HUES48 (cell line): ENCODE measurements around the gene ITGA7.

Source experiments
- H3K27ac ChIP-seq: one replicate; pipeline ENCODE4 v1.7.0; 2013; ENCODE audit warnings: low read depth, low read length, inconsistent platforms
- H3K27me3 ChIP-seq: 2 replicates; pipeline ENCODE4 v1.6.1; 2013; ENCODE audit warnings: mild to moderate bottlenecking, low read length; ENCODE audit not compliant: control insufficient read depth, insufficient read depth
- H3K36me3 ChIP-seq: 2 replicates; pipeline ENCODE4 v1.6.1; 2013; ENCODE audit warnings: low read length; ENCODE audit not compliant: control insufficient read depth, insufficient read depth
- H3K4me1 ChIP-seq: 2 replicates; pipeline ENCODE4 v1.6.1; 2013; ENCODE audit warnings: mild to moderate bottlenecking, low read length; ENCODE audit not compliant: control insufficient read depth, insufficient read depth
- H3K4me3 ChIP-seq: 2 replicates; pipeline ENCODE4 v1.5.1; 2013; ENCODE audit warnings: mild to moderate bottlenecking, low read depth, low read length
- H3K9ac ChIP-seq: 2 replicates; pipeline ENCODE4 v1.6.1; 2013; ENCODE audit warnings: mild to moderate bottlenecking, low read depth, low read length, moderate library complexity
- H3K9me3 ChIP-seq: 2 replicates; pipeline ENCODE4 v1.6.1; 2013; ENCODE audit warnings: low read length; ENCODE audit not compliant: control insufficient read depth, insufficient read depth

ITGA7 gene

DNA sequence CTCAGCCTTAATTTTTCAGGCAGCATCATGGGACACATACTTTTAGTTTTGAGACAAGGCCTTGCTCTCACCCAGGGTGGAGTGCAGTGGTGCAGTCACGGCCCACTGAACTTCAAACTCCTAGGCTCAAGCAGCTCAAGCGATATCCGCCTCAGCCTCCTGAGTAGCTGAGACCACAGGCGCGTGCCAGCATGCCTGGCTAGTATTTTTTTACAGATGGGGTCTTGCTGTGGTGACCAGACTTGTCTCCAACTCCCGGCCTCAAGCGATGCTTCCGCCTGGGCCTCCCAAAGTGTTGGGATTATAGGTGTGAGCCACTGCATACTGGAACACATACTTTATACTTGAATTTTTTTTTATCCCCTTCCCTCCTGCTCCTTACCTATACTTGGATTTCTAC, 15.2 kb upstream of the ITGA7 start:
- Histone ChIP-seq H3K36me3 (peaks cover 42% of the 10 kb centered on the region), H3K9ac (no peak overlapping the region), H3K27ac (no peak overlapping the region), H3K4me3 (no peak overlapping the region), H3K27me3 (no peaks in the 10 kb centered on the region), H3K4me1 (peaks cover 16% of the 10 kb centered on the region), H3K9me3 (no peaks in the 10 kb centered on the region)

DNA sequence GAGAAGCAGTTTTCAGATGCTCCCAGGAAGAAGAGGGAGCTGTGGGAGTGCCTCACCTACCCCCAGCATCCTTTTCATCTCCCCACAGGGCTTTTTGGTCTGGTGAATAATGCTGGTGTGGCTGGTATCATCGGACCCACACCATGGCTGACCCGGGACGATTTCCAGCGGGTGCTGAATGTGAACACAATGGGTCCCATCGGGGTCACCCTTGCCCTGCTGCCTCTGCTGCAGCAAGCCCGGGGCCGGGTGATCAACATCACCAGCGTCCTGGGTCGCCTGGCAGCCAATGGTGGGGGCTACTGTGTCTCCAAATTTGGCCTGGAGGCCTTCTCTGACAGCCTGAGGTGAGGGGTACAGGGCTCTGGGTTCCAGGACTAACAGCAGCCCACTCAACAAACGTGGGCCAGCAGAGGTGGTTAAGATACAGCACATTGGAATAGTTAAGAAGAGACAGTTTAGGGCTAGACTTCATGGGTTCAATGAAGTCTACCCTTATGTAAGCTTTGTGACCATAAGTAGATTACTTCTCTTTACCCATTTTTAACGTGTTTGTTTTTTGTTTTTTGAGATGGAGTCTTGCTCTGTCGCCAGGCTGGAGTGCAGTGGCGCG, 14.0 kb upstream of the ITGA7 start:
- Histone ChIP-seq H3K36me3 (peaks cover 36% of the 10 kb centered on the region), H3K27ac (peak overlapping the region; percentile 58), H3K27me3 (no peaks in the 10 kb centered on the region), H3K9ac (no peak overlapping the region), H3K4me1 (peaks cover 21% of the 10 kb centered on the region), H3K4me3 (no peak overlapping the region), H3K9me3 (no peaks in the 10 kb centered on the region)

DNA sequence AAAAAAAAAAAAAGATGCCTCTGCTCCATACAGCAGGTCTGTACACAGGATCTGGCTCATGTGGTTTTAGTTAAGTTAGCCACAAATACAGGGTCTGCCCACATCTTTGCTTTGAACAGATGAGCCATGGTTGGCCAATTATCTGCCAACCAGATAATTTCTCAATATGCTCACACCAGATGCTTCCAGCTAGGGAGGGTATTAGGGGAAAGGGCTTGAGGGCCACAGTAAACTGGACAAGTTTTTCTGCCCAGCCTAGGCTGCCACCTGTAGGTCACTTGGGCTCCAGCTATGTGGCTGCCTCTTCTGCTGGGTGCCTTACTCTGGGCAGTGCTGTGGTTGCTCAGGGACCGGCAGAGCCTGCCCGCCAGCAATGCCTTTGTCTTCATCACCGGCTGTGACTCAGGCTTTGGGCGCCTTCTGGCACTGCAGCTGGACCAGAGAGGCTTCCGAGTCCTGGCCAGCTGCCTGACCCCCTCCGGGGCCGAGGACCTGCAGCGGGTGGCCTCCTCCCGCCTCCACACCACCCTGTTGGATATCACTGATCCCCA, 13.3 kb upstream of the ITGA7 start:
- peaks cover 30% of the 10 kb centered on the region for H3K36me3 ChIP-seq

DNA sequence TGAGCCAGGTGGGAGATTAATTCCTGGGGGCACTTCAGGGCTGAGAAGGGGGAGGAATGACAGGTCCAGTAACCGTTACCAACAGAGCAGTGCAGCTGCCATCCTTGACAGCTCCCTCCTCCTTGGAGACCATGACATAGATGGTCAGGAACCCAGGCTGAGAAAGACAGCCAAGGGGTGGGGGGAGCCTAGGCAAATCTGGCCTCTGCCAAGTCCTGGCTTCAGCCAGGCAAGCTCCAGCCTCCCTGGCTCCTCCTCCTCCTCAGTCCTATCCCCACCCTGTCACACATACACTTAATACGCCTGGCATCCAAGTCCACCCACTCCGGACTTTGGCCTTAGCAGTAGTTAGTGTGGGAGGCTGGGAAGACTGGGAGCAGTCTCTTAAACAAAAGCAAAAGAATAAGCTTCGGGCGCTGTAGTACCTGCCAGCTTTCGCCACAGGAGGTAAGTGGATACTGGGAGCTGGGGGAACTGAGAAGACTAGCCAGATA, 12.4 kb upstream of the ITGA7 start, which contains the start of gene RDH5:
Gene RDH5, plus strand, starts transcription at position 323 of the 494 bp plus-strand sequence. CDS start 792 bp downstream, outside the sequence.
- H3K4me1 ChIP-seq, result peaks cover 21% of the 10 kb centered on the region
- no peaks in the 10 kb centered on the region for H3K27me3 ChIP-seq
- no peaks in the 10 kb centered on the region for H3K9me3 ChIP-seq
- H3K4me3 ChIP-seq, result no peak within 1 kb of the TSS
- H3K27ac ChIP-seq, result peak within 1 kb of the TSS; percentile 58
- H3K9ac ChIP-seq, result no peak within 1 kb of the TSS
- H3K36me3 ChIP-seq, result peaks cover 21% of the 10 kb centered on the region

More for the DNA sequence above, 13.3 kb upstream of the ITGA7 start:
- Histone ChIP-seq H3K9me3 (no peaks in the 10 kb centered on the region), H3K9ac (no peak overlapping the region), H3K4me3 (no peak overlapping the region), H3K4me1 (peaks cover 21% of the 10 kb centered on the region), H3K27ac (peak overlapping the region; percentile 58), H3K27me3 (no peaks in the 10 kb centered on the region)

DNA sequence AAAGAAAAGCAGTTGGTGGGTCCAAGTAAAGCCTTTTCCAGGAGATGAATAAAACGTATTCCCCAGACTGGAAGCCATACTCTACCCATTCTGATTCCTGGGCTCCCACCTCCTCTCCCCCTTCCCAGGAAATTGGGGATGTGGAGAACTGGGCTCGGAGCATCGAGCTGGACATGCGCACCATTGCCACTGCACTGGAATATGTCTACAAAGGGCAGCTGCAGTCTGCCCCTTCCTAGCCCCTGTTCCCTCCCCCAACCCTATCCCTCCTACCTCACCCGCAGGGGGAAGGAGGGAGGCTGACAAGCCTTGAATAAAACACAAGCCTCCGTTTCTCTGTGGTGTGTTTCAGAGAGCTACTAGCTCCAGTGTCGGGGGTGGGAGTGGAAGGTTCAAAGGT, 11.7 kb upstream of the ITGA7 start:
- H3K4me1 ChIP-seq, result peaks cover 21% of the 10 kb centered on the region
- H3K4me3 ChIP-seq, result no peak overlapping the region
- H3K36me3 ChIP-seq, result peaks cover 15% of the 10 kb centered on the region
- H3K9ac ChIP-seq, result no peak overlapping the region
- no peak overlapping the region for H3K27ac ChIP-seq
- no peaks in the 10 kb centered on the region for H3K9me3 ChIP-seq
- H3K27me3 ChIP-seq, result no peaks in the 10 kb centered on the region

DNA sequence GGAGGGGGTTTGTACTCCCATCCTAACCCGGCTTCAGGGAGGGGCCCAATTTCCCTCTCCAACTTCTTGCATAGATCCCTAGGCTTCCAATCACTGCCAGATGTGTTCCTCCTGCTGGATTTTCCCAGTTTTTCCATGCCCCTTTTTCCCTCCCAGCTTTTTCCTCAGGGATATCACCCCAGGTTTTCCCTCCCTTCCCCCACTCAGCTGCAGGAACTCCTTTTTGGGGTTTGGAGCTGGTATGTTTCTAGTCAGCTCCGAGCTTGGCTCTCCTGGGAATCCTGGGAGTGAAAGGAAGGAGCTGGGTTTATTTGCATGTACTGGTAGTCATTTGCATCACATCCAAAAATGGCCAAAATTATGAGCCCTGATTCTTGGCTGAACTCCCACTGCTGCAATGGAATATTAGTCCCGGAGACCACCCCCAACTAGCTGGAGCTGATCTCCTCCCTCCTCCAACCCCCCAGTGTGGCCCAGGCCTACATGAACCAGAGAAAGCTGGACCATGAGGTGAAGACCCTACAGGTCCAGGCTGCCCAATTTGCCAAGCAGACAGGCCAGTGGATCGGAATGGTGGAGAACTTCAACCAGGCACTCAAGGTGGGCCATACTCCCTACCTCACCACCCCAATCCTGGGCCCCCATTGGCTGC, 11.0 kb upstream of the ITGA7 start:
- peak overlapping the region; percentile 41; the same call in 1 of the 2 replicates for H3K4me3 ChIP-seq
- H3K9ac ChIP-seq, result no peak overlapping the region; the same call in 1 of the 2 replicates
- H3K4me1 ChIP-seq, result peaks cover 21% of the 10 kb centered on the region
- peaks cover 9% of the 10 kb centered on the region for H3K36me3 ChIP-seq
- no peaks in the 10 kb centered on the region for H3K9me3 ChIP-seq
- peak overlapping the region; percentile 99 for H3K27ac ChIP-seq
- H3K27me3 ChIP-seq, result no peaks in the 10 kb centered on the region

DNA sequence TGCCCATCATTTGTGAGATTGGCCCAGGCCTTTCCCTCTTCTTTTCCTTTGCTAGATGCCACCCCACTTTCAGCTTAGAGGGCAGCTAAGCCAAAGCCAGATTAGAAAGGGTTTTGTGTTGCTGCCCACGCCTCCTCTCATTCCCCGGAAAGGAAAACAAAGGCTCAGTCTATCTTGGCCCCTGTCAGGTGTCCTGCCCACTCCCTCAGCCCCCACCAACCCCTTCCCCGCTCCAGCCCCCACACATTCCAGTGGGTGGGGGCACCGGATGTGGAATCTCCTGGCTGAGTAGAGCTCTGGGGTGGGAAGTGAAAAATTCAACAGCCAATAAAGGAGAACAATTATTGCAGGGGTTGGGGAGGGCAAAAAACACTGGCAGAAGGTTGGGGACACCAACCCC, 10.3 kb upstream of the ITGA7 start:
- peaks cover 21% of the 10 kb centered on the region for H3K4me1 ChIP-seq
- peaks cover 3% of the 10 kb centered on the region; the same call in 1 of the 2 replicates for H3K36me3 ChIP-seq
- H3K9ac ChIP-seq, result no peak overlapping the region; the same call in 1 of the 2 replicates
- peak overlapping the region; percentile 94 for H3K4me3 ChIP-seq
- H3K9me3 ChIP-seq, result no peaks in the 10 kb centered on the region
- no peaks in the 10 kb centered on the region for H3K27me3 ChIP-seq
- peak overlapping the region; percentile 99 for H3K27ac ChIP-seq

DNA sequence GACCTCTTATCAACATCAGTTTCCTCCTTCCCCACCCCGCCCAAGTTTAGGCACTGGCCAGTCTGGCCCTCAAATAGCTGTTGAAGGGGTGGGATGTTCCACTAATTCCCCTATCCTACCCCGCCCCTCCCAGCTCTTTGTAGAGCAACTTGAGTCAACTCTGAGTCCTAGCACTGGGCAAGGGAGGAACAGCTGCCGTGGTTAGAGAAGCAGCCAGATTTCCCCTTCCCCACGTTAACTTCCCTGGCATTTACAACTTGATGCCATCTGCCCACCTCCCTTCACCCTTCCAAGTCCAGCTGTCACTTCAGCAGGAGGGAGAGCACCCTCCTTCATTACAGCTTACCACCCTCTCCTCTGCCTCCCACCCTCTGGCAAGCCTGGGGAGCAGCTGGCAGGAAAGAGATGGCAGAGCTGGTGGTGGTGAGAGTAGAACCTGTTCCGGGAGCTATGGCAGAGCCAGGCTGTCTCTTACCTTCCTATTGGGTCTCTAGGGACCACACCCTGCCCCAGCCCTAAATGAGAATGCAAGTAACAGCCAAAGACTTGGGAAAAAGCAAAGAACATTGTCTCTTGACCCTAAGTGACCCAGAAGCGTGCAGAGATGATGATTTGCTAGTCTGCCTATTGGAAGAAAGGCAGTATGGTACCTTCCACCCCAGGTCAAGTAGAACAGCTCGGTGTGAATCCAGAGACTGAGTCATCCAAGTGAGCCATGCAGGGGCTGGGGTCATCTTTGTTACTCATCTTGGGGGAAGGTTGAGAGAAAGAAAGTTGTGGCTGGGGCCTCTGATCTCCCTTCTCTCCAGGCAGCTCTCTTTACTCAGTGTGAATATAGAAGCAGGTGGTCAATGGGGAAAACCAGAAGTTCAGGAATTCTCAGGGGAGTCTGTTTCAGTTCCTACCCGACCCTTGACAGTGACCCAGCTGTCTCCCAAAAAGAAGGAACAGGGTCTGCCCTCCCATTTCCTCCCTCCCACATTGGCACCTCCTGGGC, 9.6 kb upstream of the ITGA7 start:
- Histone ChIP-seq H3K27me3 (peaks cover 4% of the 10 kb centered on the region; the same call in 1 of the 2 replicates), H3K9me3 (no peaks in the 10 kb centered on the region), H3K36me3 (no peaks in the 10 kb centered on the region), H3K9ac (no peak overlapping the region), H3K4me3 (peak overlapping the region; percentile 94), H3K4me1 (peaks cover 21% of the 10 kb centered on the region), H3K27ac (peak overlapping the region; percentile 99)

DNA sequence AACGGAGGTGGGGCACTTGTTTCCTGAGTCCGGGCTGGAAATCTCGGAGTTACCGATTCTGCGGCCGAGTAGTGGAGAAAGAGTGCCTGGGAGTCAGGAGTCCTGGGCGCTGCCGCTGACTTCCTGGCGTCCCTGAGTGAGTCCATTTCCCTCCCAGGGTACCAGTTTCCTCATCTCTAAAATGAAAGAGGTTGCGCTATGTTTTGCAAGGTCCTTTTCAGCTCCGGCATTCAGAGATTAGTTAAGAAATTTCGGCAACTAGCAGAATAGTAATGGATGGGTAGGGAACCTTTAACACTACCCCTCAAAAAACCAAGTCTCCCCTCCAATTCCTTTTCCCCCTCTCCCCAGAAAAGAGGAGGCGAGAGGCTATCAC, 8.9 kb upstream of the ITGA7 start:
- peak overlapping the region; percentile 99 for H3K27ac ChIP-seq
- peaks cover 10% of the 10 kb centered on the region for H3K27me3 ChIP-seq
- no peaks in the 10 kb centered on the region for H3K36me3 ChIP-seq
- peak overlapping the region; percentile 94 for H3K4me3 ChIP-seq
- H3K4me1 ChIP-seq, result peaks cover 21% of the 10 kb centered on the region
- no peaks in the 10 kb centered on the region for H3K9me3 ChIP-seq
- no peak overlapping the region; the same call in 1 of the 2 replicates for H3K9ac ChIP-seq

DNA sequence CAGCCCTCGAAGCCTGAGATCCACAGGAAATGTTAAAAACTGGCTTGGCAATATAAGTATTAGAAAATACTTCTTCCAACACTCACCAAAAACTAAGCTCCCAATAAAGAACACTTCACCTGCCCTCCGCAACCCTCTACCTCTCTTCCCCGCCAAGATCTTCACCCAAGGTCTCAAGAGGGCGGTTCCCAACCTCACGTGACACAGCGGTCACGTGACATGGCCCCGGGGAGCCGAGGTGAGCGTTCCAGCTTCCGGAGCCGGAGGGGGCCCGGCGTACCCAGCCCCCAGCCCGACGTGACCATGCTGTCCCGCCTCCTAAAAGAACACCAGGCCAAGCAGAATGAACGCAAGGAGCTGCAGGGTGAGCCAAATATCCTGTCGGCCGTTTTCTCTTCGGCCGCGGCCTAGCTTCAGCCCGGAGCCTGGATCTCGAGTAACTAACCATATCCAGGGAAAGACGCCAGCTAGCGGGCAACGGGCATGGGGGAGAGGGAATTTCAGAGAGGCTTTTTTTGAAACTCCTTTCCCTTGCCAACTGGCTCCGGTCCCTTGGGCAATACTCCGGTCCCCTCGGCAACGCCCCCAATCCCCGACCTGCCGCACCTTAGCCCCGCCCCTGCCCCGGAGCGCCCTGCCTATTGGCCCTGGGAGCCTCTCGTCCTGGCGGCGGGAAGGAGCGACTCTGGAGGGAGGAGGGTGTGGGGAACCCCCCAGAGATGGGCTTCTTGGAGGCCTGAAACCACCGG, 8.3 kb upstream of the ITGA7 start, which contains the start of gene BLOC1S1:
Gene BLOC1S1, plus strand, starts transcription at position 214 of the 749 bp plus-strand sequence. Its CDS starts 6 bp downstream, at position 220.
- H3K9me3 ChIP-seq, result no peaks in the 10 kb centered on the region
- H3K4me3 ChIP-seq, result peak within 1 kb of the TSS; percentile 94
- H3K4me1 ChIP-seq, result peaks cover 21% of the 10 kb centered on the region
- no peaks in the 10 kb centered on the region for H3K36me3 ChIP-seq
- peak within 1 kb of the TSS; percentile 88 for H3K9ac ChIP-seq
- peak within 1 kb of the TSS; percentile 99 for H3K27ac ChIP-seq
- peaks cover 10% of the 10 kb centered on the region for H3K27me3 ChIP-seq
